Esophagus squamous epithelium (tissue), 4 donors: ENCODE measurements around the gene CMA1.

ENCODE experiments used
- POLR2A ChIP-seq, 4 donors: fragments of 450-650 bp; IDR thresholded peaks; one replicate each; pipeline ENCODE4 v1.6.1; 2017; ENCODE audit warnings: antibody characterized with exemption in 4 of 4, mild to moderate bottlenecking in 4 of 4, moderate library complexity in 3 of 4
- TF ChIP-seq, protein P1 (sequence below), 6 experiments: fragments of 450-650 bp in 4 of 6; fragments of 200-600 bp in 2 of 6; sonication (generic) in 2 of 6; IDR thresholded peaks; one replicate each; pipeline ENCODE4 v1.5.1; 2016 to 2019; ENCODE audit warnings: antibody characterized with exemption in 6 of 6, mild to moderate bottlenecking in 4 of 6, moderate library complexity in 4 of 6

DNA sequence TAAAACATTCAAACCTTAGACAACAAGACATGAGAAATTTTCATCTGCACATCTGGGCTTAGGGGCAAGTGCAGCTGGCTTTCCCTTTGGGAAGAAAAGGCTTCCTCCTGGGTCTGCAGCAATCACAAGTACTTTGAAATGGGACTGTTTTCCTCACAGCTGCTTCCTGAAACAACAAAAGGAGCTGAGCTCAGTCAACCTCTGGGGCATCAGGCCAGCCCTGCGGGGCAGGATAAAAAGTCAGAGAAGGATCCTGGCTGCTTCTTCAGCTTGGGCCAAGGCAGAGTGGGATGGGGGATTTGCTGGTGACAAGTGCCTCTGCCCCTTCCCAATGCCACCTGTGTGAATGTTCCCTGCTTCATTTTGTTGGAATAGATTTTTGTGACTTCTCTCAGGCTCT is 49.3 kb downstream of the CMA1 start:
- TF ChIP-seq, protein P1, sequence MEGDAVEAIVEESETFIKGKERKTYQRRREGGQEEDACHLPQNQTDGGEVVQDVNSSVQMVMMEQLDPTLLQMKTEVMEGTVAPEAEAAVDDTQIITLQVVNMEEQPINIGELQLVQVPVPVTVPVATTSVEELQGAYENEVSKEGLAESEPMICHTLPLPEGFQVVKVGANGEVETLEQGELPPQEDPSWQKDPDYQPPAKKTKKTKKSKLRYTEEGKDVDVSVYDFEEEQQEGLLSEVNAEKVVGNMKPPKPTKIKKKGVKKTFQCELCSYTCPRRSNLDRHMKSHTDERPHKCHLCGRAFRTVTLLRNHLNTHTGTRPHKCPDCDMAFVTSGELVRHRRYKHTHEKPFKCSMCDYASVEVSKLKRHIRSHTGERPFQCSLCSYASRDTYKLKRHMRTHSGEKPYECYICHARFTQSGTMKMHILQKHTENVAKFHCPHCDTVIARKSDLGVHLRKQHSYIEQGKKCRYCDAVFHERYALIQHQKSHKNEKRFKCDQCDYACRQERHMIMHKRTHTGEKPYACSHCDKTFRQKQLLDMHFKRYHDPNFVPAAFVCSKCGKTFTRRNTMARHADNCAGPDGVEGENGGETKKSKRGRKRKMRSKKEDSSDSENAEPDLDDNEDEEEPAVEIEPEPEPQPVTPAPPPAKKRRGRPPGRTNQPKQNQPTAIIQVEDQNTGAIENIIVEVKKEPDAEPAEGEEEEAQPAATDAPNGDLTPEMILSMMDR (IDR thresholded peaks at IDR 0.05) = no peak
- no peak for TF ChIP-seq POLR2A (IDR thresholded peaks at IDR 0.05)
